Spleen (tissue), 7 donors: ENCODE data around the gene UQCR10.

Experiments used
- CTCF ChIP-seq, 11 experiments: fragments of 200-600 bp in 7 of 11; fragments of 450-650 bp in 4 of 11; sonication (generic) in 4 of 11; IDR thresholded peaks in 8 of 11; conservative IDR thresholded peaks in 3 of 11; 1 replicate in 7 of 11; 2 replicates in 4 of 11; pipeline versions ENCODE4 v1.4.0 to v1.8.0; 2016 to 2021; ENCODE audit warnings: antibody characterized with exemption in 11 of 11, inconsistent platforms in 4 of 11, mild to moderate bottlenecking in 1 of 11
- POLR2A ChIP-seq, 3 donors: fragments of 450-650 bp; IDR thresholded peaks; one replicate each; pipeline ENCODE4 v1.5.1; 2017; ENCODE audit warnings: antibody characterized with exemption in 3 of 3, mild to moderate bottlenecking in 1 of 3
- donor health status: DM: no; HTN: no; CAD: no; lungs with moderate emphysema.
- donor health status: DM: no; HTN: no; CAD: no.
- donor health status: DM: no; HTN: no; CAD: no.

- TF ChIP-seq CTCF (IDR thresholded peaks at IDR 0.05 in 8 of 11, conservative IDR thresholded peaks at IDR 0.05 in 3 of 11): no peak
- TF ChIP-seq POLR2A (IDR thresholded peaks at IDR 0.05): no peak
These were observed 44.2 kb downstream of the UQCR10 start for GRCh38 chr22:29811377-29811776.
